Measurements from ENCODE around the gene LTO1. TPM values are rescaled to one million over a fixed set of nuclear protein-coding genes. Genes with fewer than 3 reads are reported as not detected.
A peak's percentile ranks its signal among the peaks of the same experiment; 100 is the strongest.

Gene LTO1
- polyA plus RNA-seq, 1 of the 3 experiments (the other 2 are of a cell fraction), result 30.8 TPM

DNA sequence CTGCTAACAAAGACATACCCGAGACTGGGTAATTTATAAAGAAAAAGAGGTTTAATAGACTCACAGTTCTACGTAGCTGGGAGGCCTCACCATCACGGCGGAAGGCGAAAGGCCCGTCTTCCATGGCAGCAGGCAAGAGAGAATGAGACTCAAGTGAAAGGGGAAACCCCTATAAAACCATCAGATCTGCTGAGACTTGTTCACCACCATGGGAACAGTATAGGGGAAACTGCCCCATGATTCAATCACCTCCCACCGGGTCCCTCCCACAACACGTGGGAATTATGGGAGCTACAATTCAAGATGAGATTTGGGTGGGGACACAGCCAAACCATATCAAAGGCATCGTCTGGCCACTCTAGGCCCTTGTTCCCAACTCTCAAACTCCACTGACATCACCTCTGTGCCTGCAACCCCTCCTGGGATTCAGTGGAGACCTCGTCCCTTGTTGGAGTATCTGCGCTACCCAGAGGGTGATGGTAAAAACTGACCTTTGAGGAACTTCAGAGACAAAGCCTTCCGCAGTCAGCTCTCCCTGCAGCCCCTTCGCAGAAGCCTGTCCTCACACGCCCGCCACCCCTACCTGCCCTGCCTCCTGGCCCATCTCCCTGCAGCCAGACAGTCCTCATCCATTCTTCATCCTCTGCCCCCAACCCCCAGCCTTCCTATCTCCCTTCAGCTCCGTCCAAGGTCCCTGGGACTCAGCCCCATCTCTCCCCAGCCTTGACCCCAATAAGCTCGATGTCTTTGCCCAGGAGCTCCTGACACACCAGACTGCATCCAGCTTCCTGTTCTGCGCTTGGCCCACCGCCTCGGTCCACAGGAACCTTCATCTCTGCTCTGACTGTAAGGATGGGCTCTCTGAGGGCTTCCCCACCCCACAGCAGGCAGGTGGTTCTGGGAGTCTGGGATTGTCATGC, 18.4 kb downstream of the LTO1 start:
- Histone ChIP-seq H3K4me2 (no peak overlapping the region), H3K79me2 (ENCODE audit: insufficient read depth) (no peaks in the 10 kb centered on the region), H3F3A (replicated peaks; ENCODE audit: insufficient read depth) (peaks cover 45% of the 10 kb centered on the region), H3K4me3 (ENCODE audit: low read depth in 2 of 2, low read length in 1 of 2) (no peak overlapping the region), H3K27me3 (ENCODE audit: insufficient read depth) (no peaks in the 10 kb centered on the region), H3K9me3 (no peaks in the 10 kb centered on the region), H3K4me1 (ENCODE audit: control insufficient read depth in 1 of 2, insufficient read depth in 2 of 2, low read depth in 1 of 2, low read length in 1 of 2) (peaks cover 0 to 12% of the 10 kb centered on the region in 2 experiments; a peak in 2 of 4 replicates), H3K36me3 (replicated peaks in 1 of 2; ENCODE audit: control insufficient read depth in 1 of 2, insufficient read depth in 2 of 2, low read length in 1 of 2) (peaks cover 21 to 29% of the 10 kb centered on the region in 2 experiments), H2AFZ (ENCODE audit: low read depth) (no peak overlapping the region), H3K27ac (ENCODE audit: low read depth in 2 of 2, low read length in 1 of 2) (no peak overlapping the region), H4K20me1 (ENCODE audit: insufficient read depth) (peaks cover 41% of the 10 kb centered on the region), H3K9ac (no peak overlapping the region), H3K9me2 (no peaks in the 10 kb centered on the region)
- TF ChIP-seq YY1 (IDR thresholded peaks at IDR 0.05; ENCODE audit: low read depth) (no peak), CHD2 (IDR thresholded peaks at IDR 0.05; ENCODE audit: low read length, partially characterized antibody) (no peak)
- CTCF ChIA-PET, result interaction anchor here (0.8 to 8.9 kb wide), 6 partner anchors 10 to 555 kb away, joined by 4 to 84 read pairs (median 18); no protein-coding TSS in a partner anchor
- POLR2A ChIA-PET, result interaction anchor here (0.7 to 1.8 kb wide), 5 partner anchors 13 to 555 kb away, joined by 3 to 9 read pairs (median 5); partner anchors contain the start of gene LTO1
- 93% methylated on average over 20 of the region's 20 CpGs for WGBS (ENCODE audit: low lambda C conversion rate)
- DNase-seq, result peak; percentile 39

GRCh38 chr11:69655479-69656428, 19.4 kb downstream of the LTO1 start:
- peak overlapping the region in 1 of 2 experiments; percentile 22; a peak in 1 of 4 replicates for H3K27ac ChIP-seq (ENCODE audit: low read depth in 2 of 2, low read length in 1 of 2)
- H3K9me3 ChIP-seq, result no peaks in the 10 kb centered on the region
- 0 out of 2 replicates have a peak, but pooled peaks cover 8% of the 10 kb centered on the region for H3K79me2 ChIP-seq (ENCODE audit: insufficient read depth)
- 88% methylated on average over 15 of the region's 19 CpGs for WGBS (ENCODE audit: low lambda C conversion rate)
- H4K20me1 ChIP-seq (ENCODE audit: insufficient read depth), result peaks cover 52% of the 10 kb centered on the region
- ChIA-PET POLR2A (interaction anchor here (1.0 to 1.8 kb wide), 6 partner anchors 10 to 554 kb away, joined by 3 to 9 read pairs (median 4); no protein-coding TSS in a partner anchor), CTCF (interaction anchor here (0.6 to 8.9 kb wide), 8 partner anchors 9 to 554 kb away, joined by 3 to 84 read pairs (median 4); no protein-coding TSS in a partner anchor)
- H3K36me3 ChIP-seq (replicated peaks in 1 of 2; ENCODE audit: control insufficient read depth in 1 of 2, insufficient read depth in 2 of 2, low read length in 1 of 2), result peaks cover 31 to 40% of the 10 kb centered on the region in 2 experiments
- no peak overlapping the region for H2AFZ ChIP-seq (ENCODE audit: low read depth)
- H3K4me2 ChIP-seq, result no peak overlapping the region
- H3K4me1 ChIP-seq (ENCODE audit: control insufficient read depth in 1 of 2, insufficient read depth in 2 of 2, low read depth in 1 of 2, low read length in 1 of 2), result peaks cover 0 to 20% of the 10 kb centered on the region in 2 experiments; a peak in 2 of 4 replicates
- no peaks in the 10 kb centered on the region for H3K9me2 ChIP-seq
- H3F3A ChIP-seq (replicated peaks; ENCODE audit: insufficient read depth), result peaks cover 56% of the 10 kb centered on the region
- H3K27me3 ChIP-seq (ENCODE audit: insufficient read depth), result no peaks in the 10 kb centered on the region
- no peak overlapping the region for H3K4me3 ChIP-seq (ENCODE audit: low read depth in 2 of 2, low read length in 1 of 2)
- TF ChIP-seq, protein P1, sequence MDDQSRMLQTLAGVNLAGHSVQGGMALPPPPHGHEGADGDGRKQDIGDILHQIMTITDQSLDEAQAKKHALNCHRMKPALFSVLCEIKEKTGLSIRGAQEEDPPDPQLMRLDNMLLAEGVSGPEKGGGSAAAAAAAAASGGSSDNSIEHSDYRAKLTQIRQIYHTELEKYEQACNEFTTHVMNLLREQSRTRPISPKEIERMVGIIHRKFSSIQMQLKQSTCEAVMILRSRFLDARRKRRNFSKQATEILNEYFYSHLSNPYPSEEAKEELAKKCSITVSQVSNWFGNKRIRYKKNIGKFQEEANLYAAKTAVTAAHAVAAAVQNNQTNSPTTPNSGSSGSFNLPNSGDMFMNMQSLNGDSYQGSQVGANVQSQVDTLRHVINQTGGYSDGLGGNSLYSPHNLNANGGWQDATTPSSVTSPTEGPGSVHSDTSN (IDR thresholded peaks at IDR 0.05), result peak; percentile 37
- no peak for TF ChIP-seq GABPA (IDR thresholded peaks at IDR 0.05; ENCODE audit: low read depth)
- no peak for TF ChIP-seq RFX5 (IDR thresholded peaks at IDR 0.05; ENCODE audit: low read length)
- 0 out of 2 replicates have a peak, but pooled peaks have one; percentile 12 for TF ChIP-seq FOSL2 (IDR thresholded peaks at IDR 0.05; ENCODE audit: borderline replicate concordance, low read depth)
- no peak for TF ChIP-seq RAD21 (IDR thresholded peaks at IDR 0.05; ENCODE audit: low read length)
- no peak overlapping the region for H3K9ac ChIP-seq
- no peak for DNase-seq
